Measurements from ENCODE around the gene MAPK14.
A peak's percentile ranks its signal among the peaks of the same experiment; 100 is the strongest.

DNA sequence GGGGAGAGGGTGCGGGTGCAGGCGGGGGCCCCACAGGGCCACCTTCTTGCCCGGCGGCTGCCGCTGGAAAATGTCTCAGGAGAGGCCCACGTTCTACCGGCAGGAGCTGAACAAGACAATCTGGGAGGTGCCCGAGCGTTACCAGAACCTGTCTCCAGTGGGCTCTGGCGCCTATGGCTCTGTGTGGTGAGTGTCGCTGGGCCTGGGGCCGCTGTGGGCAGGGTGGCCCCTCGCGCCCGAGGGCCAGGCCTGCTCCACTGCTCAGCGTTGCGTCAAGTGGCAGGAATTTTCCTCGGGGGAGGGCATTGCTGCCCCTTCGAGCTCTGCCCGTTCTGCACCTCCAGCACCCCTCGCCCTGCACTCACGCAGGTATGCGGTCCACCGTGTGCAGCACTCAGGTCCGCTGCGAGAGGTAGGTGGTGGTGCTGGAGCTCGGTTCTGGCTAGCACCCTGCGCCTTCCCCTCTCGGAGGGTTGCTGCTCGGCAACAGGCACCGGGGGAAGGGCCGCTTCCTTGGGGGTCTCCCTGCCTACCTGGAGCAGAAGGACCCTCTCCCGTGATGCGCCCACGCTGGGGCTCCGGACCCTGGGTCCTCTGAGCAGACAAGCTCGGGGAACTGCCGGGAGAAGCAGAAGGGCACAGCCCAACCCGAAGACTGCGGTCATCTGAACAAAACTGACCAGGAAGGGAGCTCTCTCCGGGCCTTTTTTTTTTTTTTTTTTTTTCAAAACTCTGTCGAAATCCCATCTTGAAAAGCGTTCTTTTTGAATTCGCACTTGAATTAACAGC is 674 bp downstream of the MAPK14 start:
- TF ChIP-seq, protein P1, sequence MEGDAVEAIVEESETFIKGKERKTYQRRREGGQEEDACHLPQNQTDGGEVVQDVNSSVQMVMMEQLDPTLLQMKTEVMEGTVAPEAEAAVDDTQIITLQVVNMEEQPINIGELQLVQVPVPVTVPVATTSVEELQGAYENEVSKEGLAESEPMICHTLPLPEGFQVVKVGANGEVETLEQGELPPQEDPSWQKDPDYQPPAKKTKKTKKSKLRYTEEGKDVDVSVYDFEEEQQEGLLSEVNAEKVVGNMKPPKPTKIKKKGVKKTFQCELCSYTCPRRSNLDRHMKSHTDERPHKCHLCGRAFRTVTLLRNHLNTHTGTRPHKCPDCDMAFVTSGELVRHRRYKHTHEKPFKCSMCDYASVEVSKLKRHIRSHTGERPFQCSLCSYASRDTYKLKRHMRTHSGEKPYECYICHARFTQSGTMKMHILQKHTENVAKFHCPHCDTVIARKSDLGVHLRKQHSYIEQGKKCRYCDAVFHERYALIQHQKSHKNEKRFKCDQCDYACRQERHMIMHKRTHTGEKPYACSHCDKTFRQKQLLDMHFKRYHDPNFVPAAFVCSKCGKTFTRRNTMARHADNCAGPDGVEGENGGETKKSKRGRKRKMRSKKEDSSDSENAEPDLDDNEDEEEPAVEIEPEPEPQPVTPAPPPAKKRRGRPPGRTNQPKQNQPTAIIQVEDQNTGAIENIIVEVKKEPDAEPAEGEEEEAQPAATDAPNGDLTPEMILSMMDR (IDR thresholded peaks at IDR 0.05) = peak in 1 of 6 experiments; percentile 7
- no peak for TF ChIP-seq POLR2A (IDR thresholded peaks at IDR 0.05)
